Mesendoderm (in vitro differentiated cells): Measurements from ENCODE around the gene NFYC.

Source experiments
- DNase-seq: peaks from one replicate; pipeline ENCODE4 v3.0.0; 2013
- H2AK5ac ChIP-seq: 2 replicates; pipeline ENCODE4 v1.6.1; 2013; ENCODE audit warnings: low read length, inconsistent platforms
- H2BK120ac ChIP-seq: 2 replicates; pipeline ENCODE4 v1.6.1; 2013; ENCODE audit warnings: low read depth, mild to moderate bottlenecking, low read length, moderate library complexity, mixed read lengths
- H2BK15ac ChIP-seq: replicated peaks from 2 replicates; pipeline ENCODE4 v1.6.1; 2013; ENCODE audit warnings: low read depth, mild to moderate bottlenecking, moderate library complexity
- H2BK5ac ChIP-seq: 2 replicates; pipeline ENCODE4 v1.6.1; 2013; ENCODE audit warnings: low read length, inconsistent platforms
- H3K18ac ChIP-seq: 2 replicates; pipeline ENCODE4 v1.6.1; 2013; ENCODE audit warnings: mild to moderate bottlenecking, low read length, mixed read lengths
- H3K23ac ChIP-seq: one replicate; pipeline ENCODE4 v1.6.1; 2013; ENCODE audit warnings: low read length
- H3K27ac ChIP-seq: 2 replicates; pipeline ENCODE4 v1.5.1; 2013; ENCODE audit warnings: low read depth, mild to moderate bottlenecking, inconsistent platforms, low read length, moderate library complexity
- H3K27me3 ChIP-seq: 2 replicates; pipeline ENCODE4 v1.6.1; 2013; ENCODE audit warnings: low read length, control low read depth, mild to moderate bottlenecking, inconsistent platforms; ENCODE audit not compliant: insufficient read depth, poor library complexity
- H3K36me3 ChIP-seq: 2 replicates; pipeline ENCODE4 v1.6.1; 2013; ENCODE audit warnings: low read length, inconsistent platforms; ENCODE audit not compliant: control insufficient read depth, insufficient read depth
- H3K4ac ChIP-seq: one replicate; pipeline ENCODE4 v1.6.1; 2013; ENCODE audit warnings: low read depth, mild to moderate bottlenecking, low read length, moderate library complexity
- H3K4me1 ChIP-seq: 2 replicates; pipeline ENCODE4 v1.6.1; 2013; ENCODE audit warnings: low read depth, low read length, inconsistent platforms; ENCODE audit not compliant: control insufficient read depth
- H3K4me2 ChIP-seq: 2 replicates; pipeline ENCODE4 v1.6.1; 2013; ENCODE audit warnings: low read length
- H3K4me3 ChIP-seq: 2 replicates; pipeline ENCODE4 v1.5.1; 2013; ENCODE audit warnings: mild to moderate bottlenecking, low read length
- H3K56ac ChIP-seq: one replicate; pipeline ENCODE4 v1.6.1; 2013; ENCODE audit warnings: low read length
- H3K79me1 ChIP-seq: 2 replicates; pipeline ENCODE4 v1.6.1; 2013; ENCODE audit warnings: low read length, inconsistent platforms
- H3K79me2 ChIP-seq: 2 replicates; pipeline ENCODE4 v1.6.1; 2013; ENCODE audit warnings: mild to moderate bottlenecking, low read length; ENCODE audit not compliant: control insufficient read depth, insufficient read depth
- H3K9ac ChIP-seq: 2 replicates; pipeline ENCODE4 v1.6.1; 2013; ENCODE audit warnings: low read length, inconsistent platforms
- H4K5ac ChIP-seq: one replicate; pipeline ENCODE4 v1.6.1; 2013; ENCODE audit warnings: low read length
- H4K8ac ChIP-seq: one replicate; pipeline ENCODE4 v1.6.1; 2013; ENCODE audit warnings: low read depth, mild to moderate bottlenecking, control low read depth, low read length, moderate library complexity
- WGBS: extraction: QIAGEN DNeasy Blood & Tissue Kit; methylation state at CpG from one replicate; pipeline ENCODE4 v1.1.7; 2013; ENCODE audit warnings: low lambda C conversion rate, missing lambda C conversion rate; ENCODE audit not compliant: insufficient coverage; ENCODE audit errors: extremely low coverage; 5-methylcytosine and 5-hydroxymethylcytosine counted together

The NFYC gene

GRCh38 chr1:40806240-40806639 is 114.7 kb downstream of the NFYC start:
- Histone ChIP-seq H3K4ac (no peak overlapping the region), H3K4me2 (no peak overlapping the region), H3K4me1 (no peaks in the 10 kb centered on the region), H3K27me3 (no peaks in the 10 kb centered on the region), H2BK120ac (no peak overlapping the region), H3K23ac (no peak overlapping the region), H3K27ac (no peak overlapping the region), H3K79me2 (no peaks in the 10 kb centered on the region), H4K5ac (no peak overlapping the region), H2BK15ac (no peak overlapping the region), H3K36me3 (no peaks in the 10 kb centered on the region), H3K79me1 (no peaks in the 10 kb centered on the region), H2AK5ac (no peak overlapping the region), H3K9ac (no peak overlapping the region), H3K56ac (no peak overlapping the region), H4K8ac (no peak overlapping the region), H3K18ac (no peak overlapping the region), H2BK5ac (no peak overlapping the region), H3K4me3 (no peak overlapping the region)
- no CpG with 5 or more reads among the region's 3 CpGs for WGBS
- DNase-seq = no peak

GRCh38 chr1:40806731-40807695 is 115.5 kb downstream of the NFYC start:
- Histone ChIP-seq H3K27me3 (no peaks in the 10 kb centered on the region), H3K9ac (no peak overlapping the region), H4K8ac (no peak overlapping the region), H3K4me2 (no peak overlapping the region), H3K4me1 (no peaks in the 10 kb centered on the region), H3K18ac (no peak overlapping the region), H2BK120ac (no peak overlapping the region), H3K23ac (no peak overlapping the region), H3K56ac (no peak overlapping the region), H3K27ac (no peak overlapping the region), H3K4ac (no peak overlapping the region), H3K4me3 (no peak overlapping the region), H3K79me1 (no peaks in the 10 kb centered on the region), H2BK5ac (no peak overlapping the region), H2AK5ac (no peak overlapping the region), H3K36me3 (no peaks in the 10 kb centered on the region), H3K79me2 (no peaks in the 10 kb centered on the region), H4K5ac (no peak overlapping the region), H2BK15ac (no peak overlapping the region)
- WGBS = no CpG with 5 or more reads among the region's 20 CpGs
- DNase-seq = no peak

DNA sequence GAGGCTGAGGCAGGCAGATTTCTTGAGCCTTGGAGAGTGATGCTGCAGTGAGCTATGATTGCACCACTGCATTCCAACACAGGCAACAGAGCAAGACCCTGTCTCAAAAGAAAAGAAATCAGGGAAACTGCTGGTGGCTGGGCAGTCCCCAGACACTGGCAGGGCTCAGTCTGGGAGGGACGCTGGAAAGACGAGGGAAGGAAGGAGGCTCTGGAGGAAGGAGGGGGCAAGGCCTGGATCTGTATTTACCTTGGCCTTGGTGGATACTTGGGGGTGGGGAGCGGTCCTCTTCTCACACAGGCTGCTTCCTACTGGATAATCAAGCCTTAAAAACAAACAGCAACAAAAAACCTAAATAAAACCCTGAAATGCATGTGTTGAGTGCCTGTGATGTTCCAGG is 116.5 kb downstream of the NFYC start:
- Histone ChIP-seq H2BK15ac (no peak overlapping the region), H4K5ac (no peak overlapping the region), H2BK120ac (no peak overlapping the region), H3K27ac (no peak overlapping the region), H3K79me1 (no peaks in the 10 kb centered on the region), H3K27me3 (no peaks in the 10 kb centered on the region), H3K36me3 (no peaks in the 10 kb centered on the region), H3K4me2 (no peak overlapping the region), H2AK5ac (no peak overlapping the region), H3K9ac (no peak overlapping the region), H3K56ac (no peak overlapping the region), H3K4ac (no peak overlapping the region), H3K79me2 (no peaks in the 10 kb centered on the region), H4K8ac (no peak overlapping the region), H2BK5ac (no peak overlapping the region), H3K23ac (no peak overlapping the region), H3K4me3 (no peak overlapping the region), H3K4me1 (no peaks in the 10 kb centered on the region), H3K18ac (no peak overlapping the region)
- no peak for DNase-seq
- WGBS = no CpG with 5 or more reads among the region's 3 CpGs

GRCh38 chr1:40808444-40808843 is 116.9 kb downstream of the NFYC start:
- H4K5ac ChIP-seq = no peak overlapping the region
- no peaks in the 10 kb centered on the region for H3K4me1 ChIP-seq
- H2BK120ac ChIP-seq = no peak overlapping the region
- DNase-seq = no peak
- H3K27ac ChIP-seq = no peak overlapping the region
- no peak overlapping the region for H3K4ac ChIP-seq
- no peaks in the 10 kb centered on the region for H3K27me3 ChIP-seq
- no peaks in the 10 kb centered on the region for H3K79me2 ChIP-seq
- H3K56ac ChIP-seq = no peak overlapping the region
- H3K36me3 ChIP-seq = no peaks in the 10 kb centered on the region
- H3K4me2 ChIP-seq = no peak overlapping the region
- H2BK15ac ChIP-seq = no peak overlapping the region
- no peak overlapping the region for H3K9ac ChIP-seq
- no peak overlapping the region for H3K18ac ChIP-seq
- no peak overlapping the region for H2AK5ac ChIP-seq
- no peak overlapping the region for H3K23ac ChIP-seq
- no CpG with 5 or more reads among the region's 3 CpGs for WGBS
- H3K79me1 ChIP-seq = no peaks in the 10 kb centered on the region
- H3K4me3 ChIP-seq = no peak overlapping the region
- no peak overlapping the region for H4K8ac ChIP-seq
- no peak overlapping the region for H2BK5ac ChIP-seq

DNA sequence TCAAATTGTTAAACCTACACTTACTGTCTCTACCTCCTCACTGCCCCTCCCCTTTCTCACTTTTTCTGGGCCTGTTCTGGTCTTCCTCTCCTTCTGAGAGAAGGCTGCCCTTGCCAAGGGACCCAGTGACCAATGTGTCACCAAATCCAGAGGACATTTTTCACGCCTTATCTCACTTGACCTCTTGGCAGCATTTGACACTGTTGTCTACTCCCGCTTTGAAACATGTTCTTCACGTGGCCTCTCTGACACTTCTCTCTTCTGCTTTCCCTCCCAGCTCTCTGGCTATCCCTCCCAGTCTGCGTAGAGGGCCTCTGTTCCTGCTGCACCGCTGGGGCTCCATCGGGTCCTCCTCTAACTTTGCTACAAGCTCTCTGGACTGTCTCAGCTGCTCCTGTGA is 117.4 kb downstream of the NFYC start:
- no peaks in the 10 kb centered on the region for H3K36me3 ChIP-seq
- H4K5ac ChIP-seq = no peak overlapping the region
- H3K4me1 ChIP-seq = no peaks in the 10 kb centered on the region
- no peak overlapping the region for H2BK5ac ChIP-seq
- no peak overlapping the region for H2BK120ac ChIP-seq
- no peak overlapping the region for H2BK15ac ChIP-seq
- no peak overlapping the region for H4K8ac ChIP-seq
- H3K9ac ChIP-seq = no peak overlapping the region
- no peak overlapping the region for H3K27ac ChIP-seq
- H3K79me2 ChIP-seq = no peaks in the 10 kb centered on the region
- no peak overlapping the region for H3K18ac ChIP-seq
- DNase-seq = no peak
- H3K4me2 ChIP-seq = no peak overlapping the region
- no peak overlapping the region for H3K4ac ChIP-seq
- H3K79me1 ChIP-seq = no peaks in the 10 kb centered on the region
- H3K23ac ChIP-seq = no peak overlapping the region
- no peak overlapping the region for H2AK5ac ChIP-seq
- no peaks in the 10 kb centered on the region for H3K27me3 ChIP-seq
- WGBS = no CpG with 5 or more reads among the region's 6 CpGs
- H3K4me3 ChIP-seq = no peak overlapping the region
- no peak overlapping the region for H3K56ac ChIP-seq

GRCh38 chr1:40810927-40811326 is 119.4 kb downstream of the NFYC start:
- no peaks in the 10 kb centered on the region for H3K36me3 ChIP-seq
- H2BK15ac ChIP-seq = no peak overlapping the region
- H4K8ac ChIP-seq = no peak overlapping the region
- no peak overlapping the region for H2BK5ac ChIP-seq
- no peak overlapping the region for H3K4me2 ChIP-seq
- H3K4me1 ChIP-seq = no peaks in the 10 kb centered on the region
- H3K9ac ChIP-seq = no peak overlapping the region
- no peak overlapping the region for H4K5ac ChIP-seq
- no peak for DNase-seq
- H2BK120ac ChIP-seq = no peak overlapping the region
- H3K79me1 ChIP-seq = no peaks in the 10 kb centered on the region
- H3K56ac ChIP-seq = no peak overlapping the region
- no peak overlapping the region for H3K27ac ChIP-seq
- H3K18ac ChIP-seq = no peak overlapping the region
- H3K4me3 ChIP-seq = no peak overlapping the region
- H3K27me3 ChIP-seq = no peaks in the 10 kb centered on the region
- H3K4ac ChIP-seq = no peak overlapping the region
- no peak overlapping the region for H3K23ac ChIP-seq
- H2AK5ac ChIP-seq = no peak overlapping the region
- no CpG with 5 or more reads among the region's 5 CpGs for WGBS
- H3K79me2 ChIP-seq = no peaks in the 10 kb centered on the region
